Erythroblast (primary cell): Measurements from ENCODE around the gene SNRPD2.
A peak's percentile ranks its signal among the peaks of the same experiment; 100 is the strongest.

ENCODE experiments used
- DNase-seq, 2 experiments: peaks; one replicate each; lab custom pipeline; 2025; lab: John Stamatoyannopoulos, UW
- GATA1 ChIP-seq: IDR thresholded peaks from 2 replicates; pipeline ENCODE4 v1.6.1; 2011; ENCODE audit warnings: low read depth, mild to moderate bottlenecking, control low read depth, low read length, moderate library complexity
- POLR2A ChIP-seq: IDR thresholded peaks from 2 replicates; pipeline ENCODE4 v1.6.1; 2011; ENCODE audit warnings: mild to moderate bottlenecking, low read length

The SNRPD2 gene

GRCh38 chr19:45655073-45655472 lies 36.7 kb downstream of the SNRPD2 start:
- TF ChIP-seq POLR2A (no peak), GATA1 (no peak)

GRCh38 chr19:45653634-45654033 lies 38.1 kb downstream of the SNRPD2 start:
- TF ChIP-seq POLR2A: no peak
- TF ChIP-seq GATA1: no peak
- DNase-seq: no peak

More at GRCh38 chr19:45655073-45655472, 36.7 kb downstream of the SNRPD2 start:
- DNase-seq: no peak

GRCh38 chr19:45650722-45651121 lies 41.0 kb downstream of the SNRPD2 start:
- TF ChIP-seq POLR2A (no peak), GATA1 (no peak)
- DNase-seq: no peak

GRCh38 chr19:45646345-45646698 lies 45.4 kb downstream of the SNRPD2 start:
- no peak for TF ChIP-seq GATA1
- no peak for TF ChIP-seq POLR2A
- DNase-seq: no peak

DNA sequence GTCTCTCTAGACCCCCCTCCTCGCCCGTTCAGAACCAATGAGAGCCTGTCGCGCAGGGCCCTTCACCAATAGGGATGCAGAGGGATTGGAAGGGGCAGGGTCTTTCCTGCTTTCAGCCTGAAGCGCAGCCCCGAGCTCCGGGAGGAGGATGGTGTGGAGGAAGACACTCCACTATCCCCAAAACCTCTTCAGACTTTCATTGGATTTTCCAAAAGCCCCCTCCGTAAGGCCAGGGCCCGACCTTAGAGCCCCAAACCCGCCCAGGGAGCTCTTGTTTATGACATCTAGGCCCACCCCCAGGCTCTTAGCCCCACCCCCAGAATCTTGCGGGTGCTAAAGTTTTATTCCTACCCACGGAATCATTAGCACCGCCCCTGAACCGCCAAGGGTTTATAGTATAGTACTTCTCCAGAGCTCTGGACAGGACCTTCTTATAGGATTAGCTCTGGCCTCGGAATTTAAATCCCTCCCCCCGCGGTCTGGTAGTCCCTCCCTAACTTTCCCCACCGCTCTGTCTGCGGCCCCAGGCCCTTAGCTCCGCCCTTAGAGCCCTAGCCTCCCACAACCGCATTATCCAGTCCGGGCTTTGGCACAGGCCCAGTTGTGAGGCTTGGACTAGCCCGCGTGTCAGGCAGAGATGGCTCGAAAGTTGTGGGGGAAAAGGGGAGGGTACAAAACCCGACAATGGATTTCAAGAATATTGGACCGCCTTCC lies 46.0 kb downstream of the SNRPD2 start:
- DNase-seq: peak; percentile 71 to 82

DNA sequence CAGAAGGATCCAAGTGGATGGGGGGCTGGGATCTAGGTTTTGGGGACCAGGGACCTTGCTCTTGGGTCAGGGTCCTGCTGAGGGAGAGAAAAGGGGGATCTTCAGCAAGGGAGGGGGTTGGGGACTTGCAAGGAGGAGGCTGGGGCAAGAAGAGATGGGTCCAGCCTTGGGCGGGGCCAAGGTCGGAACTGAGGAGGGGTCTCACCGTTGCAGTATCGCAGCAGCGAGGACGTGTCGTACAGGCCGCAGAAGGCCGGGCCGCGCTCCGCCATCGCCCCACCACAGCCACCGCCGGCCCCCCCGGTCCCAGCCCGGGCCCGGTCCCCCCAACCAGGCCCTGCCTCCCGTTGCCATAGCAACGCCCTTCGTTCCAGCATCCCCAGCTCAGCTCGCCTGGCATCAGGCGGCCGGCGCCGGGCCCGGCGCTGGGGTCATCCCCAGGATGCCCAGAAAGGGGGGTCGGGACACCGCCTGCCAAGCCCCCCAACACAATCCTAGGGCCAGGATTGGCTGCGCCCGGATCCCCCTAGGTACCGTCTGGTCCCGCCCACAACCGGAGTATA lies 46.6 kb downstream of the SNRPD2 start:
- TF ChIP-seq GATA1 (no peak), POLR2A (no peak)
- peak; percentile 62 to 64 for DNase-seq

More for the DNA sequence above, 46.0 kb downstream of the SNRPD2 start:
- TF ChIP-seq GATA1 (no peak), POLR2A (no peak)

DNA sequence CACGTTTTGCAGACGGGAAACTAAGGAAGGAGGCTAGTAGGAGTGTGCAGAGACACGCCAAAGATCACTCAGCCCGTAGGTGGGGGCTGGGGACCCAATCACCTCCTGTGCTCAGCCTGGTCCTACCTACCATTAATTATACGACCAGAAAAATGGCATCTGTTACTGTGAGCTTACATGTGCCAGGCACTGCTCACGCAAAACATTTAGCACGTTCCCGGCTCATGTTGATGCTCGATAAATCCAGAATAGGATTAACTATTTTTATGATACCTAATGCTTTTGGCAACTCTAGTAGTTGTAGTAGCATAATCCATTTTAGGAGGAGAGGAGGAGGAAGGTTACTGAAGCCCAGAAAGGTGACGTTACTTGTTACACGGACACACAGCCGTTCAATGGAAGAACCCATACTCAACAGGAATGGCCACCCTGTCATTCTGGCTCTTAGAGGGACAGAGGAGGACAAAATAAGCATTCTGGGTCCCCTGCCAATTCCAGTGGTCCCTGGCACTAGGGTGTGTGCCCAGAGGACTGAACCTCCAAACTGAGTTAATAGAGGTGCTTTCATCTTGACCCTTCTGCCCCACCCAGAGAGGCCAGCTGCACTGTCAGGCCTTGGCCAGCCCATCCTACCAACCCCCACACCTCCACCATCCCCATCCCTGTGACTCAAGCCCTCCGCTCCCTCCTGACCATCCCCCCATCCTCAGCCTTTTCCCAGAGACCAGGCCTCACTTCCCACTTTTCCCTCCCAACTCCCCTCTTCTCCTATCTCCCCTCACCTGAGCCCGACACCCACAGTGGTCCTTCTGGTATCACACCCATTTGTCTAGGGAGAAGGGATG lies 47.6 kb downstream of the SNRPD2 start:
- TF ChIP-seq POLR2A: no peak
- TF ChIP-seq GATA1: no peak
- no peak for DNase-seq

DNA sequence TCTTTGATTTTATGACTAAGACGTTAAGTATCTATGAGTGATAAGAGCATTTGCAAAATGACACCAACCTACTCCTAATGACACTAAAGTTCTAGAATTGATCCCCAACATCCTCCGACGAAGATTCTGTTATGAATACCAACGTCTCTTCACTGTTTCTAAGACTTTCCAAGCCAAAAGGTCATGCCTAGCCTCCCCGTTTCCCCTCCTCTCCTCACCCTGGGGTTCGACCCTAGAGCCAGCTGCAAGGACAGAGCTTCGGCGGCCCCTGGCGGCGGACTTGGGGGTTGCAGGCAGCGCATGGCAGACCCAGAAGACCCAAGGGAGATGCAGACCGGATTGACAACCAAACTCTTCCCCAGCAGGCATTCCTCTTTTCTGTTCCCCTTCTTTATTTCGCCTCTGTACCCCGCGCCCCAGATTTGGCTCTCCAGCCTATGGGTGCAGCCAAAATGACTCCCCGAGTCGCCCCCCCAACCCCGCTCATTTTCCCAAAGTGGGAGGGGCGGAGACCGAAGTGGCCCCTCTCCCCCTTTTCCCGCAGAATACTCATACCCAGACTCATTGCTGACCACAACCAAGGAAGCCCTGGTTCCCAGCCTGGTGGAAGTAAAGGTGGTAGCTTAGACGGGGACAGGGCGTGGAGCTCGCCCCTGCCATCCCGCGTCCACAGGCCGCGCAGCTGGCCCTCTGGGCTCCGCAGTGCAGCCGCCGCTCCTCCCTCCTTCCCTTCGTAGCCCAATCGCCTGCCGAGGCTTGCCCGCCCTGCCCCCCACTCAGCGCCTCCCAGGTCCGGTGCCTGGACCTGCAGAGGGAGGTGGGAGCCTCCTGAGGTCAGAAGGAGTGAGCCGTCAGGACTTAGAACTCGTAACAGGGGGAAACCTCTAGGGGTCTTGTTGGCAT lies 48.5 kb downstream of the SNRPD2 start:
- peak; percentile 84 to 92 for DNase-seq
- TF ChIP-seq GATA1 (no peak), POLR2A (no peak)

- DNase-seq: peak; percentile 88 to 92
- no peak for TF ChIP-seq GATA1
- no peak for TF ChIP-seq POLR2A
Observed at GRCh38 chr19:45641274-45642105, 50.3 kb downstream of the SNRPD2 start.

DNA sequence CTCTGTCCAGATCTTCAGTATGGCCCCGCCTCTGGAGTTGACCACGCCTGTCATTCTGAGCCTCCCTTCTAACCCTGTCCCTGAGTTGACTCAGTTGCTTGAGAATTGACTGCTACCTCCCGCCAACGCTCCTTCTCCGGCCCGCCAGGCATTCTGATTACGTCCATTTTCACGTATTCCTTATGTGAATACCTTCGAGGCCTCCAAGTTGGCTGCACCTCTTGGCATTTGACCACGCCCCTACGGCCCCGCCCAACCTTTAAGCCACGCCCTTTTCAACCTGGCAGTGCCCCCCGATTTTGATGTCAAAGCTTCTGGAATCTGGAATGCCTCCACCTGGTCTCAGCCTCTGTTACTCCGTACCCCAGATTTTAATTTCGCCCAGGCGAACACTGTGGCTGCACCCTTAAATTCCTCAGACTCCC lies 50.9 kb downstream of the SNRPD2 start:
- DNase-seq: peak; percentile 46 to 60
- TF ChIP-seq POLR2A: no peak

GRCh38 chr19:45638930-45639729 lies 52.6 kb downstream of the SNRPD2 start, which contains the start of gene EML2:
Gene EML2 (minus strand): TSS chr19:45639397. CDS start chr19:45639376, 21 bp downstream.
- peak; percentile 27 for TF ChIP-seq POLR2A
- no peak for TF ChIP-seq GATA1
- DNase-seq: peak; percentile 43 to 48
